Epidermal melanocyte (primary cell): ENCODE data around the gene KDM4B.
A peak's percentile ranks its signal among the peaks of the same experiment; 100 is the strongest.

Experiments used
- DNase-seq: peaks from one replicate; pipeline ENCODE4 v3.0.0; 2011; ENCODE audit warnings: low spot score; ENCODE audit not compliant: insufficient read length

The KDM4B gene

GRCh38 chr19:5068233-5069072 lies 99.5 kb downstream of the KDM4B start:
- no peak for DNase-seq

- DNase-seq = no peak
These were observed 101.4 kb downstream of the KDM4B start for GRCh38 chr19:5070331-5070730.

GRCh38 chr19:5070930-5071329 lies 102.0 kb downstream of the KDM4B start:
- no peak for DNase-seq

- DNase-seq = no peak
These were observed 102.7 kb downstream of the KDM4B start for GRCh38 chr19:5071579-5071978.

- no peak for DNase-seq
These were observed 103.2 kb downstream of the KDM4B start for GRCh38 chr19:5072115-5072514.

GRCh38 chr19:5073153-5073844 lies 104.4 kb downstream of the KDM4B start:
- DNase-seq = no peak

GRCh38 chr19:5074407-5074806 lies 105.5 kb downstream of the KDM4B start:
- no peak for DNase-seq

GRCh38 chr19:5074830-5075394 lies 106.0 kb downstream of the KDM4B start:
- DNase-seq = no peak

GRCh38 chr19:5075597-5075996 lies 106.7 kb downstream of the KDM4B start:
- no peak for DNase-seq

- DNase-seq = no peak
These were observed 107.7 kb downstream of the KDM4B start for GRCh38 chr19:5076440-5077208.

GRCh38 chr19:5077209-5077515 lies 108.2 kb downstream of the KDM4B start:
- DNase-seq = no peak

GRCh38 chr19:5078182-5078581 lies 109.3 kb downstream of the KDM4B start:
- no peak for DNase-seq

GRCh38 chr19:5078666-5079065 lies 109.8 kb downstream of the KDM4B start:
- DNase-seq = no peak

GRCh38 chr19:5079071-5079774 lies 110.3 kb downstream of the KDM4B start:
- DNase-seq = no peak

GRCh38 chr19:5080030-5080654 lies 111.2 kb downstream of the KDM4B start:
- no peak for DNase-seq

GRCh38 chr19:5080809-5081208 lies 111.9 kb downstream of the KDM4B start:
- DNase-seq = no peak

- no peak for DNase-seq
These were observed 112.7 kb downstream of the KDM4B start for GRCh38 chr19:5081443-5082161.

- peak; percentile 78 for DNase-seq
These were observed 114.6 kb downstream of the KDM4B start for GRCh38 chr19:5083547-5083965.

- DNase-seq = no peak
These were observed 116.7 kb downstream of the KDM4B start for GRCh38 chr19:5085566-5085965.

- no peak for DNase-seq
These were observed 117.3 kb downstream of the KDM4B start for GRCh38 chr19:5086230-5086629.
